HepG2 (cell line): ENCODE measurements around the gene ZNF284. TPM values are rescaled to one million over a fixed set of nuclear protein-coding genes. Genes with fewer than 3 reads are reported as not detected.

ENCODE experiments used
- CBX1 ChIP-seq: IDR thresholded peaks from one replicate; pipeline ENCODE4 v1.6.1; 2016; ENCODE audit warnings: antibody characterized with exemption, low read depth
- ETS1 ChIP-seq: sonication (generic); formaldehyde crosslinking; IDR thresholded peaks from 2 replicates; pipeline ENCODE4 v1.4.0; 2020; ENCODE audit warnings: missing genetic modification reagents
- EZH2 ChIP-seq: conservative IDR thresholded peaks from 2 replicates; pipeline ENCODE4 v1.6.1; 2012; ENCODE audit warnings: mild to moderate bottlenecking, low read depth, low read length, moderate library complexity
- GTF3A ChIP-seq: sonication (generic); formaldehyde crosslinking; conservative IDR thresholded peaks from 2 replicates; pipeline ENCODE4 v1.4.0; 2020; ENCODE audit warnings: mild to moderate bottlenecking, missing genetic modification reagents
- NCOR1 ChIP-seq: fragments of 200-600 bp; sonication (generic); IDR thresholded peaks from 2 replicates; pipeline ENCODE4 v1.7.0; 2017; ENCODE audit warnings: antibody characterized with exemption, low read length, borderline replicate concordance
- RAD51 ChIP-seq: fragments of 450-650 bp; IDR thresholded peaks from 2 replicates; pipeline ENCODE4 v1.6.1; 2016; ENCODE audit warnings: borderline replicate concordance
- SETDB1 ChIP-seq: sonication (generic); formaldehyde crosslinking; IDR thresholded peaks from 2 replicates; pipeline ENCODE4 v1.5.1; 2020; ENCODE audit warnings: missing genetic modification reagents, mild to moderate bottlenecking, borderline replicate concordance
- SOX6 ChIP-seq, 2 experiments: fragments of 450-650 bp in 1 of 2; sonication (generic) in 1 of 2; formaldehyde crosslinking in 1 of 2; IDR thresholded peaks; 2 replicates each; pipeline versions ENCODE4 v1.4.0 to v1.6.1; 2017 to 2020; ENCODE audit warnings: antibody characterized with exemption in 1 of 2, mild to moderate bottlenecking in 1 of 2, missing genetic modification reagents in 1 of 2
- ZBTB14 ChIP-seq: sonication (generic); formaldehyde crosslinking; IDR thresholded peaks from 2 replicates; pipeline ENCODE4 v1.4.0; 2020; ENCODE audit warnings: missing genetic modification reagents
- ZBTB2 ChIP-seq: sonication (generic); formaldehyde crosslinking; IDR thresholded peaks from 2 replicates; pipeline ENCODE4 v1.8.0; 2022; ENCODE audit warnings: low read depth, missing genetic modification reagents
- ZMYM4 ChIP-seq: sonication (generic); formaldehyde crosslinking; IDR thresholded peaks from 2 replicates; pipeline ENCODE4 v1.8.1; 2023; ENCODE audit warnings: mild to moderate bottlenecking, missing genetic modification reagents
- polyA plus RNA-seq, 8 experiments: library from polyadenylated mRNA; depleted of rRNA in 3 of 8; stranded (reverse) in 7 of 8; unstranded in 1 of 8; fragments of >200 nt; fragmentation: Illumina TruSeq in 4 of 8; extraction: Trizol in 4 of 8; gene quantifications; 2 replicates each; pipeline versions ENCODE4 v1.2.1 to v1.2.3, GENCODE V29; 2011 to 2016; ENCODE audit warnings: low read depth in 4 of 8, missing spikeins in 1 of 8, mixed read lengths in 1 of 8; ENCODE audit not compliant: insufficient read depth in 1 of 8
- total RNA-seq, 5 experiments: library from RNA; depleted of rRNA; stranded (reverse); fragments of >200 nt; fragmentation: Illumina TruSeq; extraction: Trizol; gene quantifications; 2 replicates each; pipeline ENCODE4 v1.2.3, GENCODE V29; 2016; ENCODE audit warnings: low read depth in 1 of 5
- TF ChIP-seq, protein P1 (sequence below): sonication (generic); formaldehyde crosslinking; conservative IDR thresholded peaks from 2 replicates; pipeline ENCODE4 v1.4.0; 2020; ENCODE audit warnings: missing genetic modification reagents
- TF ChIP-seq, protein P2 (sequence below): sonication (generic); formaldehyde crosslinking; IDR thresholded peaks from 2 replicates; pipeline ENCODE4 v1.9.0; 2021; ENCODE audit warnings: mild to moderate bottlenecking, missing genetic modification reagents
- TF ChIP-seq, protein P3 (sequence below): sonication (generic); formaldehyde crosslinking; IDR thresholded peaks from 2 replicates; pipeline ENCODE4 v1.4.0; 2020; ENCODE audit warnings: mild to moderate bottlenecking, missing genetic modification reagents

Gene ZNF284
- total and polyA plus RNA-seq, 2 of the 13 experiments (the other 11 are each of a cell fraction or from before 2014, with no cell fraction given), result 1.2 to 2.3 TPM

- TF ChIP-seq, protein P1, sequence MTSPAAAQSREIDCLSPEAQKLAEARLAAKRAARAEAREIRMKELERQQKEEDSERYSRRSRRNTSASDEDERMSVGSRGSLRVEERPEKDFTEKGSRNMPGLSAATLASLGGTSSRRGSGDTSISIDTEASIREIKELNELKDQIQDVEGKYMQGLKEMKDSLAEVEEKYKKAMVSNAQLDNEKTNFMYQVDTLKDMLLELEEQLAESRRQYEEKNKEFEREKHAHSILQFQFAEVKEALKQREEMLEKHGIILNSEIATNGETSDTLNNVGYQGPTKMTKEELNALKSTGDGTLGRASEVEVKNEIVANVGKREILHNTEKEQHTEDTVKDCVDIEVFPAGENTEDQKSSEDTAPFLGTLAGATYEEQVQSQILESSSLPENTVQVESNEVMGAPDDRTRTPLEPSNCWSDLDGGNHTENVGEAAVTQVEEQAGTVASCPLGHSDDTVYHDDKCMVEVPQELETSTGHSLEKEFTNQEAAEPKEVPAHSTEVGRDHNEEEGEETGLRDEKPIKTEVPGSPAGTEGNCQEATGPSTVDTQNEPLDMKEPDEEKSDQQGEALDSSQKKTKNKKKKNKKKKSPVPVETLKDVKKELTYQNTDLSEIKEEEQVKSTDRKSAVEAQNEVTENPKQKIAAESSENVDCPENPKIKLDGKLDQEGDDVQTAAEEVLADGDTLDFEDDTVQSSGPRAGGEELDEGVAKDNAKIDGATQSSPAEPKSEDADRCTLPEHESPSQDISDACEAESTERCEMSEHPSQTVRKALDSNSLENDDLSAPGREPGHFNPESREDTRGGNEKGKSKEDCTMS (CRISPR knock-in tag), result no peak
- TF ChIP-seq EZH2 (no peak), GTF3A (CRISPR knock-in tag) (no peak), SETDB1 (no peak), SOX6 (IDR thresholded peaks at IDR 0.05) (no peak), SOX6 (CRISPR knock-in tag; IDR thresholded peaks at IDR 0.05) (peak; percentile 24; the same call in 1 of the 2 replicates), ZMYM4 (CRISPR knock-in tag) (peak; percentile 60), CBX1 (no peak), NCOR1 (peak; percentile 46; the same call in 1 of the 2 replicates), RAD51 (no peak), ZBTB2 (CRISPR knock-in tag) (no peak), ETS1 (CRISPR knock-in tag) (no peak), ZBTB14 (CRISPR knock-in tag) (no peak)
- TF ChIP-seq, protein P2, sequence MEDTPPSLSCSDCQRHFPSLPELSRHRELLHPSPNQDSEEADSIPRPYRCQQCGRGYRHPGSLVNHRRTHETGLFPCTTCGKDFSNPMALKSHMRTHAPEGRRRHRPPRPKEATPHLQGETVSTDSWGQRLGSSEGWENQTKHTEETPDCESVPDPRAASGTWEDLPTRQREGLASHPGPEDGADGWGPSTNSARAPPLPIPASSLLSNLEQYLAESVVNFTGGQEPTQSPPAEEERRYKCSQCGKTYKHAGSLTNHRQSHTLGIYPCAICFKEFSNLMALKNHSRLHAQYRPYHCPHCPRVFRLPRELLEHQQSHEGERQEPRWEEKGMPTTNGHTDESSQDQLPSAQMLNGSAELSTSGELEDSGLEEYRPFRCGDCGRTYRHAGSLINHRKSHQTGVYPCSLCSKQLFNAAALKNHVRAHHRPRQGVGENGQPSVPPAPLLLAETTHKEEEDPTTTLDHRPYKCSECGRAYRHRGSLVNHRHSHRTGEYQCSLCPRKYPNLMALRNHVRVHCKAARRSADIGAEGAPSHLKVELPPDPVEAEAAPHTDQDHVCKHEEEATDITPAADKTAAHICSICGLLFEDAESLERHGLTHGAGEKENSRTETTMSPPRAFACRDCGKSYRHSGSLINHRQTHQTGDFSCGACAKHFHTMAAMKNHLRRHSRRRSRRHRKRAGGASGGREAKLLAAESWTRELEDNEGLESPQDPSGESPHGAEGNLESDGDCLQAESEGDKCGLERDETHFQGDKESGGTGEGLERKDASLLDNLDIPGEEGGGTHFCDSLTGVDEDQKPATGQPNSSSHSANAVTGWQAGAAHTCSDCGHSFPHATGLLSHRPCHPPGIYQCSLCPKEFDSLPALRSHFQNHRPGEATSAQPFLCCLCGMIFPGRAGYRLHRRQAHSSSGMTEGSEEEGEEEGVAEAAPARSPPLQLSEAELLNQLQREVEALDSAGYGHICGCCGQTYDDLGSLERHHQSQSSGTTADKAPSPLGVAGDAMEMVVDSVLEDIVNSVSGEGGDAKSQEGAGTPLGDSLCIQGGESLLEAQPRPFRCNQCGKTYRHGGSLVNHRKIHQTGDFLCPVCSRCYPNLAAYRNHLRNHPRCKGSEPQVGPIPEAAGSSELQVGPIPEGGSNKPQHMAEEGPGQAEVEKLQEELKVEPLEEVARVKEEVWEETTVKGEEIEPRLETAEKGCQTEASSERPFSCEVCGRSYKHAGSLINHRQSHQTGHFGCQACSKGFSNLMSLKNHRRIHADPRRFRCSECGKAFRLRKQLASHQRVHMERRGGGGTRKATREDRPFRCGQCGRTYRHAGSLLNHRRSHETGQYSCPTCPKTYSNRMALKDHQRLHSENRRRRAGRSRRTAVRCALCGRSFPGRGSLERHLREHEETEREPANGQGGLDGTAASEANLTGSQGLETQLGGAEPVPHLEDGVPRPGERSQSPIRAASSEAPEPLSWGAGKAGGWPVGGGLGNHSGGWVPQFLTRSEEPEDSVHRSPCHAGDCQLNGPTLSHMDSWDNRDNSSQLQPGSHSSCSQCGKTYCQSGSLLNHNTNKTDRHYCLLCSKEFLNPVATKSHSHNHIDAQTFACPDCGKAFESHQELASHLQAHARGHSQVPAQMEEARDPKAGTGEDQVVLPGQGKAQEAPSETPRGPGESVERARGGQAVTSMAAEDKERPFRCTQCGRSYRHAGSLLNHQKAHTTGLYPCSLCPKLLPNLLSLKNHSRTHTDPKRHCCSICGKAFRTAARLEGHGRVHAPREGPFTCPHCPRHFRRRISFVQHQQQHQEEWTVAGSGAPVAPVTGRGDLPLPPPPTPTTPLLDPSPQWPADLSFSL (CRISPR knock-in tag), result no peak
- TF ChIP-seq, protein P3, sequence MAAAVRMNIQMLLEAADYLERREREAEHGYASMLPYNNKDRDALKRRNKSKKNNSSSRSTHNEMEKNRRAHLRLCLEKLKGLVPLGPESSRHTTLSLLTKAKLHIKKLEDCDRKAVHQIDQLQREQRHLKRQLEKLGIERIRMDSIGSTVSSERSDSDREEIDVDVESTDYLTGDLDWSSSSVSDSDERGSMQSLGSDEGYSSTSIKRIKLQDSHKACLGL, result peak; percentile 40; the same call in 1 of the 2 replicates
Observed at GRCh38 chr19:44093931-44094765, 22.2 kb downstream of the ZNF284 start, which contains the start of gene ZNF224 (continued).
